ENCODE data around the gene YWHAQ.
"Not testable (repeated sequence)": the region's sequence is repeated elsewhere in the genome, so short reads cannot be mapped to it uniquely, and the experiment has no call there.

The YWHAQ gene

GRCh38 chr2:9552219-9553178 is 78.3 kb downstream of the YWHAQ start:
- DNase-seq (ENCODE audit: low spot score), result peak; percentile 63

DNA sequence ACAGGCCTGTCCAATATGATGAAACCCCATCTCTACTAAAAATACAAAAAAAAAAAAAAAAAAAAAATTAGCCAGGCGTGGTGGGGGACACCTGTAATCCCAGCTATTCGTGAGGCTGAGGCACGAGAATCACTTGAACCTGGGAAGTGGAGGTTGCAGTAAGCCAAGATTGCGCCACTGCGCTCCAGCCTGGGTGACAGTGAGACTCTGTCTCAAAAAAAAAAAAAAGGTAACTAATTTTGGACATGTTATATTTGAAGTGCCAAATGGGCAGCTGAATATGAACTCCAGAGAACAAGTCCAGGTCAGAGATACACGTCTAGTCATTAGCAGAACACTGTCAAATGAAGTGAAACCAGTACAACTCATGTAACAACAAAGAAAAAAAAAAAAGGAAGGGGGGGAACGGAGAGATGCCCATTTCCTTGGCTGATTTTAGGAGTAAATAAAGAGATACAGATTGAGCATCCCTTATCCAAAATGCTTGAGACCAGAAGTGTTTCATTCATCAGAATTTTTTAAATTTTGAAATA is 79.9 kb downstream of the YWHAQ start:
- DNase-seq (ENCODE audit: low spot score), result not testable (repeated sequence)

- no peak for DNase-seq (ENCODE audit: low spot score)
Measured at GRCh38 chr2:9549420-9549819, 81.4 kb downstream of the YWHAQ start.

DNA sequence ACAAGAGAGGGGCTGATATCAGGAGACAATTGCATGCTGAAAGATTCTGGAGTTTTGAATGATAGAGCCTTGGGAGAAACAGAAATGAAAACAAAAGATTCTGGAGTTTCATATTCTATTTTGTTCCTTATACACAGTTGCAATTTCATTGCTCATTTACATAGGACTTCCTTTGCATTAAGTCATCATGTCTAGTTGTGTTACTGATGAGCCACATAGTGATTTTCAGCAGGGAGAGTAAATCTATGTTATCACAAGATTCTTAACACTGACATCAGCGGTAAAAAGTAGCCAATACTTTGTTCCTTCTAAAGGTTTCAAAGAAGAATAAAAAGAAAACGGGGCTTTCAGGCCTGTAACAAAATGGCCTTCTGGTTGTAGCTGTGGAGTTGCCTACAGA is 82.3 kb downstream of the YWHAQ start:
- DNase-seq (ENCODE audit: low spot score), result peak; percentile 47

DNA sequence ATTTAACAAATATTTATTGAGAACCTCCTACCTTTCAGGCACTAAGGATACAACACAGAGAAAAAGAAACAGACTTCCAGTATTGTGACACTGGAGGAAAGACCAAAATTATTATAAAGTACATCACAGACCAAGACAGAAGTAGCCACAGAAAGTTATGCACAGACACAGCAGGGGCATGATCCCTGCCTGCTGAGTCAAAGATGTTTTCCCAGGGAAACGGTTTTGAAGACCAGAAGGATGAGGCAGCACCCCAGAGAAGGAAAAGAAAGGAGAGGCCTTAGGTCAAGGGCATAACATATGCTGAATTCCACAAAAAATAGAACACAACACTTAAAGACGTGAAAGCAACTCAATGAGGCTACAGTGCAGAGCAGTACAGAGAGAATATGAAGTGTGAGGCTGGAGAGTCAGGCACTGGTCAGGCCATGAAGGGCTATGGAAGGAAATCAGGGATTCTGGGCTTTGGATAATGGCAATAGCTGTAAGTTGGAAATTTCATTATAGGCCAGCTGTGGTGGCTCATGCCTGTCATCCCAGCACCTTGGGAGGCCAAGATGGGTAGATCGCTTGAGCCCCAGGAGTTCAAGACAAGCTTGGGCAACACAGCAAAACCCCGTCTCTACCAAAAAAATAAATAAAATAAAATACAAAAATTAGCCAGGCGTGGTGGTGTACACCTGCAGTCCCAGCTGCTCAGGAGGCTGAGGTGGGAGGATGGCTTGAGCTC is 83.4 kb downstream of the YWHAQ start:
- no peak for DNase-seq (ENCODE audit: low spot score)

DNA sequence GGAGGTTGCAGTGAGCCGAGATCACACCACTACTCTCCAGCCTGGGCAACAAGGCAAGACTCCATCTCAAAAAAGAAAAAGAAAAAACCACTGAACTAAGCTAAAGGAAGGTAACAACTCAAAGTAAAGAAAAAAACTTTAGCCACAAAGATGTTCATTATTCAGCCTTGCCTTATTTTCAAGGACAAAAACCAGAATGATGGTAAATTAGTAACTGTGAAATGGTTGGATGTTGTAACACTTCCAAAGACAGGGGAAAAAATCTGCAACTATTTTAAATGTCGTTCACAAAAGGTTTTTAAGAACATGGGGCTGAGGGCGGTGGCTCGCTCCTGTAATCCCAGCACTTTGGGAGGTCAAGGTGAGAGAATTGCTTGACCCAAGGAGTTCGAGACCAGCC is 85.3 kb downstream of the YWHAQ start:
- DNase-seq (ENCODE audit: low spot score), result no peak

DNA sequence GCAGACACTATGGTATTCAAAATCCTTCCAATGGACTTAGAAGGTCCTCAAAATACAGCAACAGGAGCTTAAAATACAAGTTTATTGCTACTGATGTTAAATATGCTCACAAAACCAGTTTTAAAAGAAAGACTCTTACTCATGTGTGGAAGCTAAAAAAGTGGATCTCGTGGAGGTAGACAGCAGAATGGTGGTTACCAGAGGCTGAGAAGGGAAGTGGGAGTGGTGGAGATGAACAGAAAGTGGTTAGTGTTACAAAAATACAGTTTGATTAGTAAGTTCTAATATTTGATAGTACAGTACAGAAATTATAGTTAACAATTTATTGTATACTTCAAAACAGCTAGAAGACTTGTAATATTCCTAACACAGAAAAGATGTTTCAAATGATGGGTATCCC is 87.2 kb downstream of the YWHAQ start:
- peak; percentile 21 for DNase-seq (ENCODE audit: low spot score)

DNA sequence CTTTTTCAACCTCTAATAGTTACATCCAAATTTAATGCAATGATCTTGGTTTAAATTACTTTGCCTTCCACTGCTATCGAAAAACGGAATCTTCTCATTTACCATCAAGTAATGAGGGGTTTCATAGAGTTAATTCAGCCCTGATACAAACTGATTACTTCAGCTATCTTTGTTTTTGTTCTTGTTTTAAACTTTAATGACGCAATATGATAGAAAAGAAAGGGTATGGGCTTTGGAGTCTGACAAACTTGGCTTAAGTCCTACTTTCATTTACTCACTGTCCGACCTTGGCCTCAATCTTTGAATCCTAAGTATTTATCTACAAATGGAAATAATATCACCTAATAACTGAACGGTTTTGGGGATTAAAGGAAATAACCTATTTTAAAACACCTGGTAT is 91.3 kb downstream of the YWHAQ start:
- DNase-seq (ENCODE audit: low spot score), result no peak

- no peak for DNase-seq (ENCODE audit: low spot score)
Measured at GRCh38 chr2:9538000-9538507, 92.7 kb downstream of the YWHAQ start.

DNA sequence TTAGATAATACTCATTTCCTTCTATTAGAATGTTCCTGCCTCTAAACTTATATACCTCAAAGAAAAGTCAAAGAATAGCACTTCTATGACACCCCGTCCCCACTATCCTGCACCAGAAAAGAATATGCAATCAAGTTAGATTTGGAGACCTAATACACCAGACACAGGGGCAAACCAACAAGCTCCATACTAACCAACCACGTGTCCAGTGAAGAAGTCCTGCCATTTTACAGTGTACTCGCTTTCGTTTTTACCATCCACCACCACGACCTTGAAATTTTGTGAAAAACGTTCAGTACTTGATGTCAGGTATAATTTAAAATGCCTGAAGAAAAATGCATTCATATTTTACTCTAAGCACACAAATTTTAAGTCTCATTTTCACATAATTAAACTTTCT is 94.3 kb downstream of the YWHAQ start:
- DNase-seq (ENCODE audit: low spot score), result no peak

DNA sequence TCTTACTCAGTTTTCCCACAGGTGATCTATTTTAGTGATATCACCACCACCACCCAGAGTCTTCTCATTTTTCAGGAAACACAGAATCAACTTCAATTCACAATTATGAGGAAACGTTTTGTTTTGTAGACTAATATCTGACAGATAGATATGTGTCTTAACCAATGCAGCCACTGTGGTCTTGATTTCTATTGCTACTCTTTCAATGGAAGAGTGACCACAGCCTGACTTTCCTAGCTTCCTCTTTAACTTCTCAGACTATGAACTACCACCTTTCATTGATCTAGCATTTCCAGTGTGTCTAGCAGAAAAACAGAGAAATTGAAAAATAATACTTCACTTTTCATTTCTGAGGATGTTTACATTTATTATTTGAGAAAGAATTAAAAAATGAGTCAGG is 95.6 kb downstream of the YWHAQ start:
- DNase-seq (ENCODE audit: low spot score), result no peak

All from CD4-positive, alpha-beta T cell treated with Interleukin-2 at 100 ng/mL for 4 hours (primary cell).